Measurements from ENCODE around the gene GRB10. TPM values are rescaled to one million over a fixed set of nuclear protein-coding genes. Genes with fewer than 3 reads are reported as not detected.

GRB10 gene
- total RNA-seq, 1 experiment from 2014 or later, result 92.9 TPM

Other genes with a start within 250 kb of the GRB10 start
- gene DDC, start 217.5 kb downstream of the GRB10 start, total RNA-seq (2014; rRNA removed; shearing (Covaris generic)), result 0.35 and 0.48 TPM in 2 replicates